22Rv1 (cell line): ENCODE measurements around the gene ZFP64.
"Not testable (repeated sequence)": the region's sequence is repeated elsewhere in the genome, so short reads cannot be mapped to it uniquely, and the experiment has no call there.

Experiments used
- H3K27ac ChIP-seq: fragments of 450-650 bp; 2 replicates; pipeline ENCODE4 v1.5.1; 2017
- CTCF ChIP-seq: fragments of 450-650 bp; IDR thresholded peaks from 2 replicates; pipeline ENCODE4 v1.5.1; 2017; ENCODE audit warnings: mild to moderate bottlenecking
- ZFX ChIP-seq: fragments of 450-650 bp; IDR thresholded peaks from 2 replicates; pipeline ENCODE4 v1.6.1; 2017; ENCODE audit warnings: antibody characterized with exemption, borderline replicate concordance

The ZFP64 gene

GRCh38 chr20:52137850-52138249, 53.7 kb downstream of the ZFP64 start:
- no peak for TF ChIP-seq CTCF
- TF ChIP-seq ZFX, result no peak
- no peak overlapping the region for H3K27ac ChIP-seq

GRCh38 chr20:52133714-52134113, 57.9 kb downstream of the ZFP64 start:
- H3K27ac ChIP-seq, result not testable (repeated sequence)

- TF ChIP-seq CTCF, result no peak
- no peak for TF ChIP-seq ZFX
- H3K27ac ChIP-seq, result no peak overlapping the region
Observed at GRCh38 chr20:52132337-52132736, 59.2 kb downstream of the ZFP64 start.

- TF ChIP-seq CTCF, result no peak
- TF ChIP-seq ZFX, result no peak
- no peak overlapping the region for H3K27ac ChIP-seq
Observed at GRCh38 chr20:52131048-52131643, 60.4 kb downstream of the ZFP64 start.

- TF ChIP-seq CTCF, result no peak
- no peak for TF ChIP-seq ZFX
Observed at GRCh38 chr20:52130406-52130805, 61.2 kb downstream of the ZFP64 start.

GRCh38 chr20:52129611-52130010, 62.0 kb downstream of the ZFP64 start:
- H3K27ac ChIP-seq, result no peak overlapping the region
- TF ChIP-seq CTCF (no peak), ZFX (no peak)

More at GRCh38 chr20:52130406-52130805, 61.2 kb downstream of the ZFP64 start:
- H3K27ac ChIP-seq, result no peak overlapping the region

- TF ChIP-seq CTCF (no peak), ZFX (no peak)
- H3K27ac ChIP-seq, result no peak overlapping the region
Observed at GRCh38 chr20:52127309-52127708, 64.3 kb downstream of the ZFP64 start.

GRCh38 chr20:52124821-52125220, 66.8 kb downstream of the ZFP64 start:
- no peak for TF ChIP-seq CTCF
- no peak for TF ChIP-seq ZFX
- H3K27ac ChIP-seq, result no peak overlapping the region
